Measurements from ENCODE around the gene PLEKHA1.

PLEKHA1 gene

GRCh38 chr10:122363311-122363710 lies 11.2 kb upstream of the PLEKHA1 start:
- no peak for TF ChIP-seq CTCF (IDR thresholded peaks at IDR 0.05; ENCODE audit: low read depth, low read length, missing control alignments)
- no peak for DNase-seq
- in situ Hi-C loops (cut with HindIII; ENCODE audit: low pct_ligation_motif_present, low sequenced_read_pairs), result no loop called here
- Histone ChIP-seq H3K27ac (no peak overlapping the region), H3K36me3 (replicated peaks) (no peaks in the 10 kb centered on the region), H3K27me3 (replicated peaks) (no peaks in the 10 kb centered on the region), H3K4me3 (ENCODE audit: low read depth, low read length) (no peak overlapping the region)

- in situ Hi-C loops (cut with HindIII; ENCODE audit: low pct_ligation_motif_present, low sequenced_read_pairs), result no loop called here
- Histone ChIP-seq H3K27ac (no peak overlapping the region), H3K4me3 (ENCODE audit: low read depth, low read length) (no peak overlapping the region), H3K27me3 (replicated peaks) (no peaks in the 10 kb centered on the region), H3K36me3 (replicated peaks) (no peaks in the 10 kb centered on the region)
- TF ChIP-seq CTCF (IDR thresholded peaks at IDR 0.05; ENCODE audit: low read depth, low read length, missing control alignments), result no peak
- DNase-seq, result no peak
These were observed 10.6 kb upstream of the PLEKHA1 start for GRCh38 chr10:122363722-122364463.

- H3K36me3 ChIP-seq (replicated peaks), result no peaks in the 10 kb centered on the region
- H3K27ac ChIP-seq, result no peak overlapping the region
- DNase-seq, result no peak
- H3K4me3 ChIP-seq (ENCODE audit: low read depth, low read length), result no peak overlapping the region
- TF ChIP-seq CTCF (IDR thresholded peaks at IDR 0.05; ENCODE audit: low read depth, low read length, missing control alignments), result no peak
- H3K27me3 ChIP-seq (replicated peaks), result no peaks in the 10 kb centered on the region
- in situ Hi-C loops (cut with HindIII; ENCODE audit: low pct_ligation_motif_present, low sequenced_read_pairs), result no loop called here
These were observed 5.8 kb upstream of the PLEKHA1 start for GRCh38 chr10:122368502-122369254.

- DNase-seq, result no peak
- Histone ChIP-seq H3K27me3 (replicated peaks) (no peaks in the 10 kb centered on the region), H3K27ac (no peak overlapping the region), H3K36me3 (replicated peaks) (no peaks in the 10 kb centered on the region), H3K4me3 (ENCODE audit: low read depth, low read length) (no peak overlapping the region)
- TF ChIP-seq CTCF (IDR thresholded peaks at IDR 0.05; ENCODE audit: low read depth, low read length, missing control alignments), result no peak
- in situ Hi-C loops (cut with HindIII; ENCODE audit: low pct_ligation_motif_present, low sequenced_read_pairs), result no loop called here
These were observed 1.4 kb upstream of the PLEKHA1 start for GRCh38 chr10:122373108-122373507.

GRCh38 chr10:122373721-122374120 lies 787 bp upstream of the PLEKHA1 start:
- in situ Hi-C loops (cut with HindIII; ENCODE audit: low pct_ligation_motif_present, low sequenced_read_pairs), result no loop called here
- H3K27ac ChIP-seq, result no peak overlapping the region

More at GRCh38 chr10:122373721-122374120, 787 bp upstream of the PLEKHA1 start:
- DNase-seq, result peak; percentile 8
- H3K27me3 ChIP-seq (replicated peaks), result no peaks in the 10 kb centered on the region
- no peaks in the 10 kb centered on the region for H3K36me3 ChIP-seq (replicated peaks)
- no peak for TF ChIP-seq CTCF (IDR thresholded peaks at IDR 0.05; ENCODE audit: low read depth, low read length, missing control alignments)
- peak overlapping the region; percentile 56 for H3K4me3 ChIP-seq (ENCODE audit: low read depth, low read length)

All from brain microvascular endothelial cell (primary cell).